ENCODE results near the gene LECT2.

LECT2 gene

DNA sequence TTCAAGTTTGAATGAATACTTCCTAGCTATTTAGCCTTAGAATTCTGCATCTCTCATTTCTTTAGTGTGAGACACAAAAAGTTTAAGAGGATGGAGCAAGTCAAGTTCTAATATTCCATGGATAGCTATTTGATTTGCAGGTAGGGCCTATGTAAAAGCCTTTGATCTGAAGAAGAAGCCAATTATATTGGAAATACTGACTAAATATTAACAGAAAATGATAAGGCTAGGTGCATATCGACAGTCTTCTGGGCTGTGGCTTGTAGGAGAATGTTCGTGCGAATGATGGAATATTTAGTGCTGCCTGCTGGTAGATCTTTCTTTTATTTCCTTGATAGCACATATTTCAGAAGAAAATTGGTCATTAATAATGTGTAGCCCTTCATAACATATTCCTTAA, at the start of gene LECT2:
Gene LECT2, minus strand, starts transcription at position 85 of the 400 bp plus-strand sequence. CDS start 150 bp downstream, outside the sequence.
- no peak for DNase-seq

DNA sequence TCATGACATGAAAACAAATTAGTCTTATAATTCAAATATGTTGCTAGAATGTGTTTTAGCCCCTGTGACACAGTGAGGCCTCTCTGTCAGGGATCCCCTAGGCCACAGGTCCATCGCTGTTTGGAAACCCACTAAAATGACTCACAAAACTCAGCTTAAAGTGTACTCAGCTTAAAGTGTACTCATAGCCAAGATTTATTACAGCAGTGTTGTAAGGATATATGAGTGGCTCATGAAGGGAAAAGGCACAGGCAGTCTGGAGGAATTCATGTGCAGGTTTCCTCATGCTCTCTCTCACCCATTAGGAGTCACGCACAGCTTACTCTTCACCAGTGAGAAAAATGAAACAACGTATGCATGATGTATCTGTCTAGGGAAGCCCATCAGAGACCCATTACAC, 49.7 kb upstream of the LECT2 start:
- DNase-seq = no peak

DNA sequence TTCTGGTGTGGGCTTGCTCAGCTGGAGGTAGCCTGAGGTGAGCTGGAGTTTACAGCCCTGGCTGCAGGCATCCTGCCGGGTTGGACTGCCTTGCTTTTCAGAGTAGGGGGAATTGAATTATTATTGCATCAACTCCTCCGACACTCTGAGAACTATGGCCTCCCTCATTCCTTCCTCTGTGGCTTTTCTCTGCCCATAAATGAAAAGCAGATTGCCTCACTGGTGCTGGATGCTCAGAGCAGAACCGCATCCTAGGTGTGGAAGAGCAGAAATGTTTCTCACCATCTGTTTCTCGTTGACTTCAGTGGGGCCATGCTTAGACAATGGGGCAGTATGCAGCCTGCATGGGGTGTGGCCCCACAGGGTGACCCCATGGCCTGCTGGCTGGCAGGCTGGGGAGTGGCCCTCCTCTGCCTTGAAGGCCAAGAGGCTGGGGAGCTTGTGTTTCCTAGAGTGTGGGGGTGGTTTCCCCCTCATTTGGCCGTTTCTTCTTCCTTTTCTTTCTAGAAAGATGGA, 46.7 kb upstream of the LECT2 start:
- no peak for DNase-seq

GRCh38 chr5:136000932-136001331, 46.1 kb upstream of the LECT2 start:
- no peak for DNase-seq

- DNase-seq = no peak
Measured at GRCh38 chr5:136000147-136000546, 45.4 kb upstream of the LECT2 start.

DNA sequence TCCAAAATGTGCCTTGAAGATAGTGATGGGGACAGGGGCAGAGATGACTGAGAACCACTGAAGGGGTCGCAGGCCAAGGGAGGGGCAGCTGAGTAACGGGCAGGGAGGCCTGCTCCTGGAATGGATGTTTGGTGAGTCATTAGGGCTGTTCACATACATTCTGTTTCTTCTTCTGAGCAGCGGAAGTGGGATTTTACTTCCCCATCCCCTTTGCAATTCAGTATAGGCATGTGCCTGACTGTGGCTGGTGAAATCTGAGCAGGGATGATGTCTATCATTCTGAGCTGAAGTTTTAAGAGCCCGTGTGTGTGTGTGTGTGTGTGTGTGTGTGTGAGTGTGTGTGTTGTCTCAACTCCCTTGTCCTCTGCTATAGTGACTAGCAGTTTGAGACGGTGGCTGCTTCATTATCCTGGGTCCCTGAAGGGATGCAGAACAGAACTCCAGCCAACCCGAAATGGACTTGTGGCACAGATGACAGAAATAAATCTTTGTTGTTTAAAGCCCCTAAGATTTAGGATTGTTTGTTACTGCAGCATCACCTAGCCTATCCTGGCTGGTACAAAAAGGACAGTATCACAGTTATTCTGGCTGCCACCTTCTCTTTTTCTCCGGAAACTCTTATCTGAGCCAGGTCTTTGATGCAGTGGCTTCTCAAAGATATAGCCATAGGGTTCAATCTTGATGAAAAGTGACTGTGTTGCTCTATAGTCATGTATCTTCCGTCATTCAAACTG, 44.8 kb upstream of the LECT2 start:
- no peak for DNase-seq

GRCh38 chr5:135998889-135999288, 44.1 kb upstream of the LECT2 start:
- DNase-seq = no peak

- DNase-seq = no peak
Measured at GRCh38 chr5:135997673-135998335, 43.0 kb upstream of the LECT2 start.

GRCh38 chr5:135996611-135997010, 41.8 kb upstream of the LECT2 start:
- no peak for DNase-seq

GRCh38 chr5:135995976-135996375, 41.2 kb upstream of the LECT2 start:
- DNase-seq = no peak

DNA sequence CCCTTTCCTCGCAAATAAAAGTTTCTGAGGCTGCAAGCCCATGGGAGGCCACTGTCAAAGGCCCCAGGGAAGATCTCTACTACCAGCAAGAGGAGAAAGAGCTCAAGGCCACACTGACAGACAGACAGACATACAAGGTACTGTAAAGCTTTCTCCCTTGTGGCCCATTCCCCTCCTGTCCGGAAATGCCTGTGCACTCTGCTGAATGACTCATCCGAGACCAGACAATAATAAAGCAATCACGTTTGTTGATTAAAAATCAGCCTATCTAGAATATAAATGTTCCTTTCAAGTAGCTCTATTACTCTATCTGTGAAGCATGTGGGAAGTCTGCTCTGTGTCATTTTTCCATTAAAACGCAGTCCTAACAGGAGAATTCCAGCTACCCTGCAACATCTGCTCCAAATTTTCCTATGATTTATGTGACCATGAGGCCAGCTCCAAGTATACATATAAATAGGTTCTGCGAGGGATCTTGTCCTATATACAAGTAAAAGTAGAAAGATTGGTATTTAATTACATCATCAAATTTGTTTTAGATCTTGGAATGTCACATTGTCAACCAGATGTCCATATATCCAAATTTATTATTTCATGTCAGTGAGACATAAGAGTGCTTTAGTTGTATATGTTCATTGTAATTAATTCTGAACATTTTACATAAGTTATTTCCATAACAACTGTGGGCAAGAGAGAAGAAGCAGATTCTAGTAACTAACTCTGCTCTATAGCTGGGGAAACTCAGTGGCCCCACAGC, 39.3 kb upstream of the LECT2 start:
- DNase-seq = no peak

DNA sequence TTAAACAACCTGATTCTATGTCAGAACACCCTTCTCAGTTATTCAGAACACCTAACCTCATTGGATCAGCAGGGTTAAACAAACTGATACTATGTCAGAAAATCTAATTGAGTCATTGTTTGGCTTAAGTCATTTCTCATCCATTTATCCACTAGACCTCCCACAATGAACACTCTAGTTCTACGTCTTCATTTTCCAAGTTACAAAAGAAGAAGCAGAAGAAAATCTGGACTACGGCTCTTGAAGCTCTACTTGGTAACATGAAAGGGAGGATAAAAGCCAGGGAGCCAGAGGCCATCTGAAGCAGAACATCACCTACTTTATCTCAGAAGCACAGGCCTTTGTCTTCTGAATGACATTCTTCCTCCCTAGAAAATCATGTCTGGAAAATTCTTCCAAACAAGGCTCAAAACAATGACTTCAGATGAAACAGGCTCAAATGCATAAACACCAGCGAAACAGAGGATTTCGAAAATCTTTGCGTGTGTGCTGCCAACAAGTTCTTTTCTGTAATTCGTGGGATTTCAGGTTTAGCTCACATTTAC, 38.6 kb upstream of the LECT2 start:
- DNase-seq = no peak

GRCh38 chr5:135991429-135991828, 36.6 kb upstream of the LECT2 start:
- DNase-seq = no peak

DNA sequence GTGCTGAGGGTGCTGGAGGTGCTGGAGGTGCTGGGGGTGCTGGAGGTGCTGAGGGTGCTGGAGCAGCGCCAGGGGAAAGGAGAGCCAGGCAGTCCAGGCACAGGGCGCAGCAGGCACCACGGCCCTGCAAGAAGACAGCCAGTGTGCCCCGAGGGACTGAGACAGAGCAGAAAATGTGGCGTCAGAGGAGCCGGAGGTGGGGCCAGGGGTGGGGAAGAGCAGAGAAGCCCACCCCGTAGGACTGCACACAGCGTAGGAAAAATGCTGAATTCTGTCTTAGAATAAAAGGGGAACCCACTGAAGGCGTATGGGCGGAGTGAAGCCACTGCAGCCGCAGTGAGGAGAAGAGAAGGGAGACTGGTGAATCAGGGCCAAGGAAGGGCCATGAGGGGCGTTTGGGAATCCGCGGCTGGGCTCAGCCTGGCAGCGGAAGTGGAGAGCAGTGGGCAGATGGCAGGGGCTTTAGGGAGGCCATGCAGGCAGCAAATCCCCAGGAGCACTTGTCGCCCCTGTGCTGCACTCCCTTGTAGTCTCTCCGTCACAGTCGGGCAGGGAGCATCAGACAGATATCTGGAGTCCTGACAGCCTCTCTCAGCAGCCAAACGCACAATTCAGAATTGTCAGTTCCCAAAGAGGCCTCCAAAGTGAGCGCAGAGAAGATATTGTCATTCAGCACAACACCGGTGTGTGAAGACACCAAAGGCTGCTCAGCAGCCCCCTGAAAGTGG, 35.9 kb upstream of the LECT2 start:
- no peak for DNase-seq

GRCh38 chr5:135989686-135990085, 34.9 kb upstream of the LECT2 start:
- DNase-seq = no peak

DNA sequence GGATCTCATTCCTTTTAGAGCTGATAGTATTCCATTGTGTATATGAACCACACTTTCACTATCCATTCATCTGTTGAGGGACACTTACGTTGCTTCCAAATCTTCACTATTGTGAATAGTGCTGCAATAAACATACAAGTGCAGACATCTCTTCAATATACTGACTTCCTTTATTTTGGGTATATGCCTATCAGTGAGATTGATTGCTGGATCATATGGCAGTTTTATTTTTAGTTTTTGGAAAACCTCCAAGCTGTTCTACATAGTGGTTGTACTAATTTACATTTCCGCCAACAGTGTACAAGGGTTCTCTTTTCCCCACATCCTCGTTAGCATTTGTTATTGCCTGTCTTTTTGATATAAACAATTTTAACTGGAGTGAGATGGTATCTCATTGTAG, 33.8 kb upstream of the LECT2 start:
- no peak for DNase-seq

GRCh38 chr5:135986891-135987401, 32.2 kb upstream of the LECT2 start:
- no peak for DNase-seq

- DNase-seq = no peak
Measured at GRCh38 chr5:135986401-135986800, 31.6 kb upstream of the LECT2 start.

DNA sequence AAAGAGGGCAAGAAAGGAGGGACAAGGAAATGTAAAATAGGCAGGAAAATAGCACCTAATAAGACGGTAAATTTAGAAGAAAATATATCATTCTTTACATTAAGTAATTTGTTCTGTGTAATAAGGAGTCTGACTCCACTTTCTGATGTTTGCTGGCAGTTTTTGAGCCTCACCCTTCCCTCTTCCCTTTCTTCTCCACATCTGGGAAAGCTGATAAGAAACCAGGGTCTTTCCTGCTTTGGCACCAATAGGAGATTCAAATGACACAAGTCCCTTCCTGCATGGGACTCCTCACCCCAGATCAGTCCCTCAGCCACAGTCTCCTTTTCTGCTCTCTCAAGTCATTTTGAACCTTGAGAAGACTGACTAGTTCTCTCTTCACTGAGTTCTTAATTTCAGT, 31.2 kb upstream of the LECT2 start:
- no peak for DNase-seq

GRCh38 chr5:135980620-135981019, 25.8 kb upstream of the LECT2 start:
- DNase-seq = no peak

DNA sequence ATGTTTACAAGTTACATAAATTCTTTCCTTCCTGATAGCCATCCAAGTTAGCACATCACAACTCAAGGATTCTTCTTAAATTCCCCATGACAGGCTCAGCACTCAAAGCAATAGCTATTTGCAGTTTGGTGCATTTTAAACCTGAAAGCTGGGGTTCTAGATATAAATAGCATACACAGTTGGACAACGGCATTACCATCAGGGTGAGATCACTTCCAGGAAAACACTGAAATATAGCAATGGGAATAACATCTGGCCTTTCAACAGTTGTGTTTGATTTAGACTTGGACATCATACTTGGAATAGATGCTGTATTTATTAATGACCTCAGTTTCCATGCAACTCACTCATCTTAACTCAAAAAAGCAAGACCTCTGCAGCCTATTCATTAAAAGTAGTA, 24.7 kb upstream of the LECT2 start:
- no peak for DNase-seq

- DNase-seq = no peak
Measured at GRCh38 chr5:135978993-135979392, 24.2 kb upstream of the LECT2 start.
